Vagina (tissue), 2 donors: Measurements from ENCODE around the gene DIO3.

Source experiments
- CTCF ChIP-seq, 3 experiments: fragments of 450-650 bp in 2 of 3; fragments of 200-600 bp in 1 of 3; sonication (generic) in 1 of 3; IDR thresholded peaks; one replicate each; pipeline ENCODE4 v1.5.1; 2017 to 2019; ENCODE audit warnings: antibody characterized with exemption in 3 of 3, mild to moderate bottlenecking in 2 of 3, moderate library complexity in 2 of 3
- POLR2A ChIP-seq, 2 donors: fragments of 450-650 bp; IDR thresholded peaks; one replicate each; pipeline ENCODE4 v1.6.1; 2017; ENCODE audit warnings: antibody characterized with exemption in 2 of 2, mild to moderate bottlenecking in 2 of 2, moderate library complexity in 2 of 2
- POLR2AphosphoS5 ChIP-seq, 2 donors: sonication (generic); formaldehyde crosslinking; IDR thresholded peaks; one replicate each; pipeline ENCODE4 v1.9.0; 2017; ENCODE audit warnings: antibody characterized with exemption in 2 of 2, mild to moderate bottlenecking in 2 of 2, low read depth in 1 of 2; ENCODE audit not compliant: insufficient read depth in 1 of 2

DNA sequence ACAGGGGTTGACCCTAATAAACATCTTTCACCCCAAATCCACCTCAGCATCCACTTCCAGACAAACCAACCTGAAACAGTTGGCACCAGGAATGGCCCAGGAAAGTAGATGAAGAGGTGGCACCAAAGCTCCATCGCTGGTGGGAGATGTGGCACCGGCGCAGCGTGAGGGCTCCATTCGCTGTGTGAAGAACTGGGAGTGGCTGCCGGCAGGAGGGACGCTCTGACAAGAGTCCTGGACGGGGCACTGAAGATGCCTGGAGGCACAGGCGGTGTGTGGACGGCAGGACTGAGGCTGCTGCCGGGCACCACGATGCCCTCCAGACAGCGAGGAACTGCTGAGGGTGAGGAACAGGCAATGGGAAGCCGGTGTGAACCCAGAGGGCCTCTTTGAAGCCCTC, 29.3 kb downstream of the DIO3 start:
- no peak for TF ChIP-seq CTCF (IDR thresholded peaks at IDR 0.05)
- no peak for TF ChIP-seq POLR2A (IDR thresholded peaks at IDR 0.05)
- TF ChIP-seq POLR2AphosphoS5 (IDR thresholded peaks at IDR 0.05; ENCODE audit: insufficient read depth in 1 of 2, low read depth in 1 of 2), result no peak
